Calu3 (cell line): ENCODE data around the gene TCF12. TPM values are rescaled to one million over a fixed set of nuclear protein-coding genes. Genes with fewer than 3 reads are reported as not detected.
"Not testable (repeated sequence)": the region's sequence is repeated elsewhere in the genome, so short reads cannot be mapped to it uniquely, and the experiment has no call there.

Source experiments
- BruUV-seq: library from RNA; stranded (reverse); fragments of 400-500 nt; replicated peaks from 2 replicates; lab custom pipeline; 2021; lab: Mats Ljungman, UMichigan
- CTCF ChIA-PET: fragments of 300-600 bp; sonication (Branson Sonifier 250); formaldehyde crosslinking; loops from one replicate; lab custom pipeline; 2022; ENCODE audit warnings: antibody characterized with exemption; lab: Charles Lee
- DNase-seq: peaks from one replicate; pipeline ENCODE4 v3.0.0; 2022
- H3K27ac Mint-ChIP-seq: one replicate; pipeline ENCODE4 v1.8.0; 2022; ENCODE audit warnings: mixed read lengths; ENCODE audit not compliant: unreplicated experiment
- H3K27me3 Mint-ChIP-seq: one replicate; pipeline ENCODE4 v1.8.0; 2022; ENCODE audit warnings: mixed read lengths; ENCODE audit not compliant: unreplicated experiment
- H3K36me3 Mint-ChIP-seq: one replicate; pipeline ENCODE4 v1.8.0; 2022; ENCODE audit warnings: mild to moderate bottlenecking, moderate library complexity, mixed read lengths; ENCODE audit not compliant: insufficient read depth, unreplicated experiment
- H3K4me1 Mint-ChIP-seq: one replicate; pipeline ENCODE4 v1.8.0; 2022; ENCODE audit warnings: mild to moderate bottlenecking, low read depth, mixed read lengths; ENCODE audit not compliant: unreplicated experiment
- H3K4me3 Mint-ChIP-seq: one replicate; pipeline ENCODE4 v1.8.0; 2022; ENCODE audit warnings: mild to moderate bottlenecking, low read depth, moderate library complexity, mixed read lengths; ENCODE audit not compliant: unreplicated experiment
- H3K9me3 Mint-ChIP-seq: one replicate; pipeline ENCODE4 v1.8.0; 2022; ENCODE audit warnings: low read depth, mixed read lengths; ENCODE audit not compliant: unreplicated experiment
- intact Hi-C: fragments of 100-400 bp; cut with micrococcal nuclease; formaldehyde crosslinking; loops from one replicate; pipeline ENCODE4 v1.10.0; 2022; ENCODE audit not compliant: unreplicated experiment
- total RNA-seq: library from RNA; stranded (reverse); gene quantifications from 2 replicates; pipeline ENCODE4 v1.2.3, GENCODE V29; 2022
- TF ChIP-seq, protein P1 (sequence below): fragments of 200-600 bp; IDR thresholded peaks from one replicate; pipeline ENCODE4 v1.8.0; 2022; ENCODE audit warnings: antibody characterized with exemption; ENCODE audit not compliant: unreplicated experiment

TCF12 gene
- total RNA-seq, 1 experiment from 2014 or later = 127 TPM

DNA sequence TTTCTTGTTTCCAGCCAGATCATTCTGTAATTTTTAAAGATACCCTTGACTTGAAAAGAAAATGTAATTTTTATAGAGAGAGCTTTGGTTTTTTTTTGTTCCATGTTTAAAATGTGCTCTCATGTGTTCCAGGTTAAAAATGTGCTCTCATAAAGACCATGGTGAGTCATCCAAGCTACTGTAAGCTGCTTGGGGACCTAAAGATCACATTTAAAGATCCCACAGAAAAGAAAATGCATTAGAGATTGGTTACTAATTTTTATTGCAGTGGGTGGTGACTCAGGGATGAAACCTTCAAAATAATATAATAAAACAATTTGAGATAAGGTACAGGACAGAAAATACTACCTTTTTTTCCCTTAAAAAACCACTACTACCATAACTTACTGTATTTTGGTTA is 11.0 kb downstream of the TCF12 start:
- intact Hi-C loops = loop anchor here (5.0 kb wide), 1 partner anchor 38 kb away; no protein-coding TSS in a partner anchor
- H3K27ac Mint-ChIP-seq = no peak overlapping the region
- CTCF ChIA-PET = interaction anchor here (1.0 to 1.5 kb wide), 4 partner anchors 11 to 438 kb away, joined by 3 to 5 read pairs (median 3); no protein-coding TSS in a partner anchor
- H3K9me3 Mint-ChIP-seq = peaks cover under 1% of the 10 kb centered on the region
- TF ChIP-seq, protein P1, sequence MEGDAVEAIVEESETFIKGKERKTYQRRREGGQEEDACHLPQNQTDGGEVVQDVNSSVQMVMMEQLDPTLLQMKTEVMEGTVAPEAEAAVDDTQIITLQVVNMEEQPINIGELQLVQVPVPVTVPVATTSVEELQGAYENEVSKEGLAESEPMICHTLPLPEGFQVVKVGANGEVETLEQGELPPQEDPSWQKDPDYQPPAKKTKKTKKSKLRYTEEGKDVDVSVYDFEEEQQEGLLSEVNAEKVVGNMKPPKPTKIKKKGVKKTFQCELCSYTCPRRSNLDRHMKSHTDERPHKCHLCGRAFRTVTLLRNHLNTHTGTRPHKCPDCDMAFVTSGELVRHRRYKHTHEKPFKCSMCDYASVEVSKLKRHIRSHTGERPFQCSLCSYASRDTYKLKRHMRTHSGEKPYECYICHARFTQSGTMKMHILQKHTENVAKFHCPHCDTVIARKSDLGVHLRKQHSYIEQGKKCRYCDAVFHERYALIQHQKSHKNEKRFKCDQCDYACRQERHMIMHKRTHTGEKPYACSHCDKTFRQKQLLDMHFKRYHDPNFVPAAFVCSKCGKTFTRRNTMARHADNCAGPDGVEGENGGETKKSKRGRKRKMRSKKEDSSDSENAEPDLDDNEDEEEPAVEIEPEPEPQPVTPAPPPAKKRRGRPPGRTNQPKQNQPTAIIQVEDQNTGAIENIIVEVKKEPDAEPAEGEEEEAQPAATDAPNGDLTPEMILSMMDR = no peak
- no TSS peak for BruUV-seq
- H3K4me3 Mint-ChIP-seq = no peak overlapping the region
- peaks cover 55% of the 10 kb centered on the region for H3K4me1 Mint-ChIP-seq
- no peaks in the 10 kb centered on the region for H3K27me3 Mint-ChIP-seq
- DNase-seq = no peak
- peaks cover 8% of the 10 kb centered on the region for H3K36me3 Mint-ChIP-seq

DNA sequence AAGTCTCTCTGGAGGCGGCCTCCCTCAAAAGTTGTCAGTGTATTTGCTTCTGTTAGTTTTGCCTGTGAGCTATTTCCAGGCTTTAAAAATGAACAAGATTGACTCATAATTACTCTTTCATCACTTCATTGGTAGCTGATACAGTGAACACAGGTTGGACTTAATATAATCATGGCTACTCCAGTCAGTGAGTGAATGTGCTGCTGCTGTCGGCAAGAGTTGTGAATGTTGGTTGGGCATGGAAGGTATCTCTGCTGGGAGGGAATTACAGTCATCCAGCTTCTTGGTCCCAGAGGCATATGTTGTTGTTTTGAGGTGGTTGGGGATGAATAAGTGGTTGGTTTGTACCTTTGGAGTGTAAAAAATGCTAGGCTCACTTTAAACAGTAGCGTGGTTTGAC is 11.5 kb downstream of the TCF12 start:
- CTCF ChIA-PET = interaction anchor here (0.6 to 1.5 kb wide), 5 partner anchors 11 to 1146 kb away, joined by 3 to 5 read pairs (median 3); no protein-coding TSS in a partner anchor
- TF ChIP-seq, protein P1 = no peak
- Mint-ChIP-seq H3K9me3 (peaks cover 2% of the 10 kb centered on the region), H3K27me3 (no peaks in the 10 kb centered on the region), H3K4me1 (peaks cover 54% of the 10 kb centered on the region), H3K36me3 (peaks cover 8% of the 10 kb centered on the region), H3K27ac (no peak overlapping the region), H3K4me3 (no peak overlapping the region)
- no TSS peak for BruUV-seq
- no peak for DNase-seq
- intact Hi-C loops = loop anchor here (5.0 kb wide), 1 partner anchor 37 kb away; no protein-coding TSS in a partner anchor

DNA sequence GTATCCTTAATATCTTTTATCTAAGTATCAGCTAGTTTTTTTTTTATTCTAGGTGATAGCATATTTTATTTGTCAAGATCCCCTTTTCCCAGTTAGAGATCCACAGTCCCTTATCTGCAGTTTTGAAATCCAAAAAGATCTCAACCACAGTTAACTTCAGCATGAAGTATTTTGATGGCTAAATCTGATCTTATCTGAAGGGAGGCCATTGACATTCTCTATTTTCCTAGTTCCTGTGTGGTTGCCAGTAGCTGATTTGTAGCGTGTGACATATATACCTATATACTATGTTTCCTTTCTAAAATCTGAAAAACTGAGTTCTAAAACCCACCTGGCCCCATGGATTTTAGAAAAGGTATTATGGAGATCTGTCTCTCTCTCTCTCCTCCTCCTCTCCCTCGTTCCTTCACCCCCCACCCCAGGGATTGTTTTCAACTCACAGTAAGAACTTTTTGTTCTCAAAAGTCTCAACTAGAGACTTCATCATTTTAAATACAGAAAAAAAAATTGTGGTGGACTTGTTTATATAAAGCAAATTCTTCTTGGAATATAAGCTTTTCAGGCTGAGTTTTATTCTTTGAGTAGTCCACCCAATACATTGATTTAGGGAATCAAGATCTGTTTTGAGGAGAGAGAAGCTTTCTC is 12.3 kb downstream of the TCF12 start:
- TF ChIP-seq, protein P1 = no peak
- no peak for DNase-seq
- Mint-ChIP-seq H3K36me3 (peaks cover 4% of the 10 kb centered on the region), H3K4me3 (no peak overlapping the region), H3K4me1 (peaks cover 47% of the 10 kb centered on the region), H3K9me3 (peaks cover 2% of the 10 kb centered on the region), H3K27me3 (no peaks in the 10 kb centered on the region), H3K27ac (no peak overlapping the region)
- BruUV-seq = no TSS peak
- CTCF ChIA-PET = interaction anchor here (0.6 kb wide), 1 partner anchor 447 kb away, joined by 4 read pairs; no protein-coding TSS in a partner anchor
- intact Hi-C loops = no loop called here

DNA sequence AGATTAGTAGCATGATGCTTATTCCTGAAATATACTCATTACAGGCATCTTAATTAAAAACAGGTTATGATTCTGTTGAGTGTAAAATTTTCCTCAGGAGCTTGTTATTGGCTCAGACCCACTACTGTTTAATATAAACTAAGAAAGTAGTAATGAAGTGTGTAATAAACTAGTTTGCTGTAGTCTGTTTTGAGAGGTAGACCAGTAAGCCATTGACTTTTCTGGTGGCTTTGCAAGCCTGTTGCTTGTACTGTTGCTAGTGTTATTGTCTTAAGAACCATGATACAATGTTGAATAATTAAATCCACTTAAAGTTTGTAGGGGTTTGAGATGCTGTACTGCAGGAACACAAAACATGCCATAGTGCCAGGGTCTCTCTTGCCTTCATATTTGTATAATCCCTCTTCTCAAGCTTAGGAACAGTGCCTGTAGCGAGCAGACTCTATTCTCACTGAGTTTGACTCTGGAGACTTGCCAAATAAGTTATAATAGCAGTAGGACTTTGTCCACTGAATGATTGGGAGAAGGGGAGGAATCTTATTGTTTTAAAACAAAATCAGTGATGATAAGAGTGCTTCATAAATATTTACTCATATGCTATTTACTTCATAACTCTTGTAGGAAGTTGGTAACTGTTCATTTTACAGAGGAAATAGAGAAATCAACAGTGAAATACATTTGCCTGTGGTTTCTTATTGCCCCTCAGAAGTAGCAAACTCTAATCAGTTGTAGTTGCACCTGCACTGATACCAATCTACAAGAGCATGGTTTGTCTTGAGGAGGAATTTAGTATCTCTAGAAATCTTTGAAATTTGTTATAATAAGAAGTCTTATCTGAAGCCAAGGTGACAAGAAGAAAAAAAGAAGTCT is 13.4 kb downstream of the TCF12 start:
- H3K27me3 Mint-ChIP-seq = no peaks in the 10 kb centered on the region
- TF ChIP-seq, protein P1 = no peak
- H3K36me3 Mint-ChIP-seq = no peaks in the 10 kb centered on the region
- peaks cover 41% of the 10 kb centered on the region for H3K4me1 Mint-ChIP-seq
- CTCF ChIA-PET = interaction anchor here (0.5 kb wide), 1 partner anchor 249 kb away, joined by 3 read pairs; no protein-coding TSS in a partner anchor
- intact Hi-C loops = no loop called here
- peaks cover 7% of the 10 kb centered on the region for H3K9me3 Mint-ChIP-seq
- H3K4me3 Mint-ChIP-seq = no peak overlapping the region
- no peak for DNase-seq
- H3K27ac Mint-ChIP-seq = no peak overlapping the region
- no TSS peak for BruUV-seq

DNA sequence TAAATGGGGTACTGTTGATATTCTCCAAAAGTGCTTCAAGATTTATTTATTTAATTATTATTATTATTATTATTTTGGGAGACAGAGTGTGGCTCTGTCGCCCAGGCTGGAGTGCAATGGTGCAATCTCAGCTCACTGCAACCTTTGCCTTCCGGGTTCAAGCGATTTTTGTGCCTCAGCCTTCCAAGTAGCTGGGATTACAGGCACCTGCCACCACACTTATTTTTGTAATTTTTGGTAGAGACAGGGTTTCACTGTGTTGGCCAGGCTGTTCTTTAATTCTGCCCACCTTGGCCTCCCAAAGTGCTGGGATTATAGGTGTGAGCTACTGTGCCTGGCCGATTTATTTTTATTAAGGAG is 14.0 kb downstream of the TCF12 start:
- H3K4me1 Mint-ChIP-seq = peaks cover 41% of the 10 kb centered on the region
- H3K27me3 Mint-ChIP-seq, DNase-seq, intact Hi-C loops, H3K9me3 Mint-ChIP-seq, BruUV-seq, H3K36me3 Mint-ChIP-seq, H3K27ac Mint-ChIP-seq, H3K4me3 Mint-ChIP-seq: not testable (repeated sequence)
- CTCF ChIA-PET = interaction anchor here (0.5 kb wide), 1 partner anchor 248 kb away, joined by 3 read pairs; no protein-coding TSS in a partner anchor
